HG03135 (cell line): Measurements from ENCODE around the gene C16orf96.

Experiments
- ATAC-seq: cut with Tn5 transposase; IDR thresholded peaks from one replicate; pipeline ENCODE4 v1.9.1; 2021; ENCODE audit warnings: mild to moderate bottlenecking, moderate library complexity; ENCODE audit not compliant: unreplicated experiment

C16orf96 gene

GRCh38 chr16:4641895-4642294 lies 85.8 kb downstream of the C16orf96 start:
- ATAC-seq: no peak

- no peak for ATAC-seq
Observed at GRCh38 chr16:4646773-4647643, 90.9 kb downstream of the C16orf96 start.

GRCh38 chr16:4647644-4647980 lies 91.5 kb downstream of the C16orf96 start:
- ATAC-seq: no peak

GRCh38 chr16:4648917-4649316 lies 92.8 kb downstream of the C16orf96 start:
- no peak for ATAC-seq

GRCh38 chr16:4649744-4650442 lies 93.8 kb downstream of the C16orf96 start:
- no peak for ATAC-seq
